CD14-positive monocyte (primary cell): ENCODE data around the gene RECQL5. TPM values are rescaled to one million over a fixed set of nuclear protein-coding genes. Genes with fewer than 3 reads are reported as not detected.

Experiments used
- DNase-seq, 3 donors: peaks; one replicate each; pipeline ENCODE4 v3.0.0-alpha.2; 2011 to 2022
- H2AFZ ChIP-seq: 2 replicates; pipeline ENCODE4 v1.6.0; 2012; ENCODE audit warnings: mild to moderate bottlenecking, low read depth, low read length, inconsistent platforms; ENCODE audit not compliant: insufficient read depth, poor library complexity, severe bottlenecking
- H3K27ac ChIP-seq, 2 donors: 1 replicate in 1 of 2; 2 replicates in 1 of 2; pipeline ENCODE4 v1.5.1; 2012 to 2013; ENCODE audit warnings: low read length in 2 of 2, control low read depth in 1 of 2, inconsistent platforms in 1 of 2, low read depth in 1 of 2, mild to moderate bottlenecking in 1 of 2
- H3K27me3 ChIP-seq, 2 donors: one replicate each; pipeline versions ENCODE4 v1.6.0 to v1.6.1; 2011 to 2013; ENCODE audit warnings: low read length in 2 of 2; ENCODE audit not compliant: control insufficient read depth in 2 of 2, insufficient read depth in 2 of 2
- H3K36me3 ChIP-seq, 2 donors: replicated peaks in 1 of 2; 1 replicate in 1 of 2; 2 replicates in 1 of 2; pipeline versions ENCODE4 v1.5.1 to v1.6.1; 2012 to 2013; ENCODE audit warnings: low read length in 2 of 2, control low read depth in 1 of 2, inconsistent platforms in 1 of 2, mild to moderate bottlenecking in 1 of 2; ENCODE audit not compliant: insufficient read depth in 2 of 2, control insufficient read depth in 1 of 2
- H3K4me1 ChIP-seq, 2 donors: 1 replicate in 1 of 2; 2 replicates in 1 of 2; pipeline versions ENCODE4 v1.5.1 to v1.6.1; 2012 to 2013; ENCODE audit warnings: low read length in 2 of 2, control low read depth in 1 of 2, inconsistent platforms in 1 of 2, mild to moderate bottlenecking in 1 of 2, moderate library complexity in 1 of 2; ENCODE audit not compliant: insufficient read depth in 2 of 2, control insufficient read depth in 1 of 2
- H3K4me2 ChIP-seq: replicated peaks from 2 replicates; pipeline ENCODE3; 2012; ENCODE audit warnings: low read length, moderate library complexity, mild to moderate bottlenecking; ENCODE audit not compliant: poor library complexity, severe bottlenecking; ENCODE audit errors: extremely low read depth
- H3K4me3 ChIP-seq, 3 experiments: fragments of 200-600 bp in 1 of 3; sonication (generic) in 1 of 3; replicated peaks in 1 of 3; 1 replicate in 2 of 3; 2 replicates in 1 of 3; pipeline ENCODE4 v1.5.1; 2011 to 2013; ENCODE audit warnings: low read length in 3 of 3, mild to moderate bottlenecking in 3 of 3, control low read depth in 2 of 3, low read depth in 2 of 3, inconsistent platforms in 1 of 3, moderate library complexity in 1 of 3
- H3K79me2 ChIP-seq: 2 replicates; pipeline ENCODE4 v1.6.0; 2012; ENCODE audit warnings: mild to moderate bottlenecking, control low read depth, inconsistent platforms, low read length, moderate library complexity; ENCODE audit not compliant: insufficient read depth
- H3K9ac ChIP-seq: 2 replicates; pipeline ENCODE4 v1.6.0; 2017; ENCODE audit warnings: low read length, mild to moderate bottlenecking; ENCODE audit not compliant: insufficient read depth, poor library complexity, severe bottlenecking
- H3K9me3 ChIP-seq, 2 donors: replicated peaks in 1 of 2; 1 replicate in 1 of 2; 2 replicates in 1 of 2; pipeline versions ENCODE4 v1.5.1 to v1.6.1; 2012 to 2013; ENCODE audit warnings: low read length in 2 of 2, control low read depth in 1 of 2; ENCODE audit not compliant: control insufficient read depth in 1 of 2, insufficient read depth in 1 of 2
- H4K20me1 ChIP-seq: 2 replicates; pipeline ENCODE4 v1.6.0; 2012; ENCODE audit warnings: mild to moderate bottlenecking, low read length, control low read depth, moderate library complexity; ENCODE audit not compliant: insufficient read depth
- H3K27ac Mint-ChIP-seq, 7 donors: one replicate each; pipeline ENCODE4 v1.8.0; 2020; ENCODE audit warnings: mild to moderate bottlenecking in 7 of 7, mixed read lengths in 7 of 7, moderate library complexity in 6 of 7, inconsistent platforms in 2 of 7
- H3K27me3 Mint-ChIP-seq, 3 donors: one replicate each; pipeline ENCODE4 v1.8.0; 2021 to 2022; ENCODE audit warnings: low read depth in 3 of 3, mild to moderate bottlenecking in 3 of 3, mixed read lengths in 3 of 3, moderate library complexity in 3 of 3, inconsistent platforms in 1 of 3
- H3K36me3 Mint-ChIP-seq, 2 donors: one replicate each; pipeline ENCODE4 v1.8.0; 2020; ENCODE audit warnings: mixed read lengths in 2 of 2, inconsistent platforms in 1 of 2, mild to moderate bottlenecking in 1 of 2
- H3K4me1 Mint-ChIP-seq: one replicate; pipeline ENCODE4 v1.8.0; 2020; ENCODE audit warnings: mild to moderate bottlenecking, mixed read lengths
- H3K4me3 Mint-ChIP-seq, 2 donors: one replicate each; pipeline ENCODE4 v1.8.0; 2020; ENCODE audit warnings: mild to moderate bottlenecking in 2 of 2, mixed read lengths in 2 of 2, moderate library complexity in 1 of 2
- H3K9me3 Mint-ChIP-seq, 7 donors: one replicate each; pipeline ENCODE4 v1.8.0; 2020 to 2022; ENCODE audit warnings: mixed read lengths in 7 of 7, mild to moderate bottlenecking in 6 of 7, moderate library complexity in 6 of 7, inconsistent platforms in 2 of 7
- CTCF ChIP-seq: fragments of 200-600 bp; IDR thresholded peaks from one replicate; pipeline ENCODE4 v1.8.0; 2022; ENCODE audit warnings: antibody characterized with exemption, mild to moderate bottlenecking
- WGBS: methylation state at CpG from one replicate; pipeline ENCODE4 v1.1.5; 2013; ENCODE audit warnings: missing lambda C conversion rate; ENCODE audit not compliant: insufficient coverage; 5-methylcytosine and 5-hydroxymethylcytosine counted together
- intact Hi-C, 2 donors: fragments of 100-400 bp; cut with micrococcal nuclease; formaldehyde crosslinking; loops; one replicate each; pipeline versions ENCODE4 v1.15.0 to v1.15.1; 2023
- polyA plus RNA-seq, 3 donors: library from polyadenylated mRNA; depleted of rRNA in 1 of 3; unstranded in 2 of 3; stranded (reverse) in 1 of 3; fragments of 300-500 nt in 2 of 3; fragments of >200 nt in 1 of 3; fragmentation: Illumina TruSeq in 2 of 3; gene quantifications; 1 replicate in 2 of 3; 2 replicates in 1 of 3; pipeline ENCODE4 v1.2.3, GENCODE V29; 2012 to 2021

Gene RECQL5
- polyA plus RNA-seq, 3 donors: 3.1 to 27.7 (median 4.4) TPM

GRCh38 chr17:75676461-75676860, 9.5 kb upstream of the RECQL5 start:
- H2AFZ ChIP-seq: no peak overlapping the region
- no CpG with 5 or more reads among the region's 3 CpGs for WGBS
- no peak overlapping the region for H3K27ac Mint-ChIP-seq
- H3K9ac ChIP-seq: no peak overlapping the region
- no peak overlapping the region for H3K4me2 ChIP-seq
- no peaks in the 10 kb centered on the region for H3K9me3 Mint-ChIP-seq
- intact Hi-C loops: no loop called here
- H3K4me1 ChIP-seq: peaks cover 4 to 8% of the 10 kb centered on the region in 2 donors
- no peak overlapping the region for H3K4me3 ChIP-seq
- DNase-seq: no peak
- H3K36me3 ChIP-seq: peaks cover 52 to 81% of the 10 kb centered on the region in 2 donors
- H3K9me3 ChIP-seq: no peaks in the 10 kb centered on the region
- peaks cover 69% of the 10 kb centered on the region for H3K79me2 ChIP-seq
- no peaks in the 10 kb centered on the region for H3K4me1 Mint-ChIP-seq
- no peak overlapping the region for H3K27ac ChIP-seq
- no peaks in the 10 kb centered on the region for H3K27me3 ChIP-seq
- H3K36me3 Mint-ChIP-seq: peaks cover 65 to 75% of the 10 kb centered on the region in 2 donors
- no peak overlapping the region for H3K4me3 Mint-ChIP-seq
- H4K20me1 ChIP-seq: peaks cover 27% of the 10 kb centered on the region
- TF ChIP-seq CTCF: no peak
- peaks cover 0 to 1% (median 0%) of the 10 kb centered on the region in 3 donors for H3K27me3 Mint-ChIP-seq

GRCh38 chr17:75673487-75673886, 6.5 kb upstream of the RECQL5 start:
- TF ChIP-seq CTCF: no peak
- intact Hi-C loops: loop anchor here (2.0 to 5.0 kb wide), 2 partner anchors 41 to 77 kb away; partner anchors contain the start of gene SMIM5 (in 1 of the 2)
- H3K4me1 ChIP-seq: peaks cover 4 to 8% of the 10 kb centered on the region in 2 donors
- H3K27me3 Mint-ChIP-seq: peaks cover 0 to 1% (median 0%) of the 10 kb centered on the region in 3 donors
- WGBS: no CpG with 5 or more reads among the region's 4 CpGs
- peaks cover 72% of the 10 kb centered on the region for H3K79me2 ChIP-seq
- H3K27ac ChIP-seq: peak overlapping the region in 1 of 2 donors; percentile 3
- H3K9me3 Mint-ChIP-seq: no peaks in the 10 kb centered on the region
- no peaks in the 10 kb centered on the region for H3K9me3 ChIP-seq
- peaks cover 47 to 79% of the 10 kb centered on the region in 2 donors for H3K36me3 ChIP-seq
- H3K4me1 Mint-ChIP-seq: peaks cover 4% of the 10 kb centered on the region
- H2AFZ ChIP-seq: no peak overlapping the region
- no peak for DNase-seq
- no peaks in the 10 kb centered on the region for H3K27me3 ChIP-seq
- H3K4me3 Mint-ChIP-seq: no peak overlapping the region
- no peak overlapping the region for H3K9ac ChIP-seq
- H3K36me3 Mint-ChIP-seq: peaks cover 64 to 75% of the 10 kb centered on the region in 2 donors
- H3K4me3 ChIP-seq: no peak overlapping the region
- peak overlapping the region in 5 of 7 donors; percentile 20 to 60 (median 50) for H3K27ac Mint-ChIP-seq
- peaks cover 24% of the 10 kb centered on the region for H4K20me1 ChIP-seq
- H3K4me2 ChIP-seq: no peak overlapping the region
